Retina (tissue), 1 donor: ENCODE results near the gene IL4R.

Experiments
- DNase-seq: peaks from one replicate; pipeline ENCODE4 v3.0.0-alpha.2; 2016

Gene IL4R

GRCh38 chr16:27333104-27333503 lies 19.3 kb downstream of the IL4R start:
- no peak for DNase-seq

- no peak for DNase-seq
Measured at GRCh38 chr16:27333549-27333948, 19.8 kb downstream of the IL4R start.

- no peak for DNase-seq
Measured at GRCh38 chr16:27334192-27334764, 20.5 kb downstream of the IL4R start.

GRCh38 chr16:27334838-27335237 lies 21.1 kb downstream of the IL4R start:
- no peak for DNase-seq

GRCh38 chr16:27335349-27336053 lies 21.7 kb downstream of the IL4R start:
- no peak for DNase-seq

- DNase-seq: no peak
Measured at GRCh38 chr16:27337024-27337423, 23.2 kb downstream of the IL4R start.

- DNase-seq: no peak
Measured at GRCh38 chr16:27339180-27339579, 25.4 kb downstream of the IL4R start.

GRCh38 chr16:27340654-27341053 lies 26.9 kb downstream of the IL4R start:
- no peak for DNase-seq

GRCh38 chr16:27341549-27341948 lies 27.8 kb downstream of the IL4R start:
- DNase-seq: no peak

GRCh38 chr16:27341971-27342370 lies 28.2 kb downstream of the IL4R start:
- no peak for DNase-seq

GRCh38 chr16:27344721-27345120 lies 30.9 kb downstream of the IL4R start:
- DNase-seq: no peak

- no peak for DNase-seq
Measured at GRCh38 chr16:27345201-27345600, 31.4 kb downstream of the IL4R start.

GRCh38 chr16:27346819-27347218 lies 33.0 kb downstream of the IL4R start:
- no peak for DNase-seq

GRCh38 chr16:27347930-27348685 lies 34.3 kb downstream of the IL4R start:
- DNase-seq: no peak

- no peak for DNase-seq
Measured at GRCh38 chr16:27349276-27349675, 35.5 kb downstream of the IL4R start.

GRCh38 chr16:27350006-27350405 lies 36.2 kb downstream of the IL4R start:
- DNase-seq: no peak

GRCh38 chr16:27351989-27352388 lies 38.2 kb downstream of the IL4R start:
- DNase-seq: no peak

- DNase-seq: no peak
Measured at GRCh38 chr16:27353853-27354252, 40.1 kb downstream of the IL4R start.

- no peak for DNase-seq
Measured at GRCh38 chr16:27355610-27356009, 41.8 kb downstream of the IL4R start.

GRCh38 chr16:27356794-27357193 lies 43.0 kb downstream of the IL4R start:
- no peak for DNase-seq

- no peak for DNase-seq
Measured at GRCh38 chr16:27359051-27359450, 45.3 kb downstream of the IL4R start.

- no peak for DNase-seq
Measured at GRCh38 chr16:27359615-27360014, 45.8 kb downstream of the IL4R start.

- DNase-seq: no peak
Measured at GRCh38 chr16:27361987-27362386, 48.2 kb downstream of the IL4R start.

GRCh38 chr16:27362570-27363245 lies 48.9 kb downstream of the IL4R start:
- no peak for DNase-seq
